ENCODE data around the gene ARAP2. TPM values are rescaled to one million over a fixed set of nuclear protein-coding genes. Genes with fewer than 3 reads are reported as not detected.

Gene ARAP2
- total and polyA plus RNA-seq, 2 experiments from 2014 or later = 0.92 to 4.8 TPM

DNA sequence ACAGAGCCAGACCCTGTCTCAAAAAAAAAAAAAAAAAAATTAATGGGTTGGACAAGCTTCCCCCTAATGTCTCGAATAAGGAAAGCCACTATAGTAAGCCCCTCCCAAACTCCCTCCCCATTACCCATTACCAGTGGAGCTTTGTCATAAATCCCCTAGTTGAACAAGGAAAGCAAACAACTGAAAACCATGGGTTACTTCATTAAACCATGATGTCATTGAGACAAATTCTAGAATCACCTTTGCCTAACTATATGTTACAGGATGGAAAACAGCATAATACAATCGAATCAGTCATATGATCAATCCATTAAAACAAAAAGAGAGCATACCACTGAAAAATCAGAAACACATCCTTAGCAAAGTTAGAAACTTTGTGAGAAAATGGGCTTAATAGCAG is 8.2 kb downstream of the ARAP2 start:
- H4K20me1 ChIP-seq (replicated peaks; ENCODE audit: insufficient read depth) = no peaks in the 10 kb centered on the region
- no peak overlapping the region for H3K4me3 Mint-ChIP-seq
- H3K27ac ChIP-seq (ENCODE audit: low read depth) = no peak overlapping the region
- H3K9me2 ChIP-seq (ENCODE audit: insufficient read depth) = no peaks in the 10 kb centered on the region
- H3K36me3 ChIP-seq (ENCODE audit: insufficient read depth) = no peaks in the 10 kb centered on the region
- H3K4me2 ChIP-seq = no peak overlapping the region
- no peaks in the 10 kb centered on the region for H3K9me3 Mint-ChIP-seq
- no peaks in the 10 kb centered on the region for H3K4me1 Mint-ChIP-seq
- ATAC-seq (no peak), DNase-seq (ENCODE audit: low spot score) (no peak)
- no peaks in the 10 kb centered on the region for H3K4me1 ChIP-seq (ENCODE audit: insufficient read depth)
- no peaks in the 10 kb centered on the region for H3K36me3 Mint-ChIP-seq (ENCODE audit: low read depth)
- H3K27me3 Mint-ChIP-seq (ENCODE audit: insufficient read depth, low read depth, poor library complexity) = peaks cover 4% of the 10 kb centered on the region
- no peak overlapping the region for H3K4me3 ChIP-seq
- no peak overlapping the region for H2AFZ ChIP-seq
- TF ChIP-seq POLR2AphosphoS5 (IDR thresholded peaks at IDR 0.05; ENCODE audit: low read depth) (no peak), CREB1 (CRISPR knock-in tag; IDR thresholded peaks at IDR 0.05; ENCODE audit: low read depth) (no peak), JUNB (IDR thresholded peaks at IDR 0.05; ENCODE audit: unreplicated experiment) (no peak), STAT1 (IDR thresholded peaks at IDR 0.05; ENCODE audit: unreplicated experiment) (no peak), NANOG (IDR thresholded peaks at IDR 0.05; ENCODE audit: borderline replicate concordance) (no peak), CTCF (conservative IDR thresholded peaks at IDR 0.05; ENCODE audit: low read depth in 2 of 2) (no peak), REST (IDR thresholded peaks at IDR 0.05; ENCODE audit: unreplicated experiment) (no peak), EZH2 (IDR thresholded peaks at IDR 0.05; ENCODE audit: low read depth, unreplicated experiment) (no peak), ZNF331 (CRISPR knock-in tag; IDR thresholded peaks at IDR 0.05; ENCODE audit: low read depth) (no peak)
- TF ChIP-seq, protein P1, sequence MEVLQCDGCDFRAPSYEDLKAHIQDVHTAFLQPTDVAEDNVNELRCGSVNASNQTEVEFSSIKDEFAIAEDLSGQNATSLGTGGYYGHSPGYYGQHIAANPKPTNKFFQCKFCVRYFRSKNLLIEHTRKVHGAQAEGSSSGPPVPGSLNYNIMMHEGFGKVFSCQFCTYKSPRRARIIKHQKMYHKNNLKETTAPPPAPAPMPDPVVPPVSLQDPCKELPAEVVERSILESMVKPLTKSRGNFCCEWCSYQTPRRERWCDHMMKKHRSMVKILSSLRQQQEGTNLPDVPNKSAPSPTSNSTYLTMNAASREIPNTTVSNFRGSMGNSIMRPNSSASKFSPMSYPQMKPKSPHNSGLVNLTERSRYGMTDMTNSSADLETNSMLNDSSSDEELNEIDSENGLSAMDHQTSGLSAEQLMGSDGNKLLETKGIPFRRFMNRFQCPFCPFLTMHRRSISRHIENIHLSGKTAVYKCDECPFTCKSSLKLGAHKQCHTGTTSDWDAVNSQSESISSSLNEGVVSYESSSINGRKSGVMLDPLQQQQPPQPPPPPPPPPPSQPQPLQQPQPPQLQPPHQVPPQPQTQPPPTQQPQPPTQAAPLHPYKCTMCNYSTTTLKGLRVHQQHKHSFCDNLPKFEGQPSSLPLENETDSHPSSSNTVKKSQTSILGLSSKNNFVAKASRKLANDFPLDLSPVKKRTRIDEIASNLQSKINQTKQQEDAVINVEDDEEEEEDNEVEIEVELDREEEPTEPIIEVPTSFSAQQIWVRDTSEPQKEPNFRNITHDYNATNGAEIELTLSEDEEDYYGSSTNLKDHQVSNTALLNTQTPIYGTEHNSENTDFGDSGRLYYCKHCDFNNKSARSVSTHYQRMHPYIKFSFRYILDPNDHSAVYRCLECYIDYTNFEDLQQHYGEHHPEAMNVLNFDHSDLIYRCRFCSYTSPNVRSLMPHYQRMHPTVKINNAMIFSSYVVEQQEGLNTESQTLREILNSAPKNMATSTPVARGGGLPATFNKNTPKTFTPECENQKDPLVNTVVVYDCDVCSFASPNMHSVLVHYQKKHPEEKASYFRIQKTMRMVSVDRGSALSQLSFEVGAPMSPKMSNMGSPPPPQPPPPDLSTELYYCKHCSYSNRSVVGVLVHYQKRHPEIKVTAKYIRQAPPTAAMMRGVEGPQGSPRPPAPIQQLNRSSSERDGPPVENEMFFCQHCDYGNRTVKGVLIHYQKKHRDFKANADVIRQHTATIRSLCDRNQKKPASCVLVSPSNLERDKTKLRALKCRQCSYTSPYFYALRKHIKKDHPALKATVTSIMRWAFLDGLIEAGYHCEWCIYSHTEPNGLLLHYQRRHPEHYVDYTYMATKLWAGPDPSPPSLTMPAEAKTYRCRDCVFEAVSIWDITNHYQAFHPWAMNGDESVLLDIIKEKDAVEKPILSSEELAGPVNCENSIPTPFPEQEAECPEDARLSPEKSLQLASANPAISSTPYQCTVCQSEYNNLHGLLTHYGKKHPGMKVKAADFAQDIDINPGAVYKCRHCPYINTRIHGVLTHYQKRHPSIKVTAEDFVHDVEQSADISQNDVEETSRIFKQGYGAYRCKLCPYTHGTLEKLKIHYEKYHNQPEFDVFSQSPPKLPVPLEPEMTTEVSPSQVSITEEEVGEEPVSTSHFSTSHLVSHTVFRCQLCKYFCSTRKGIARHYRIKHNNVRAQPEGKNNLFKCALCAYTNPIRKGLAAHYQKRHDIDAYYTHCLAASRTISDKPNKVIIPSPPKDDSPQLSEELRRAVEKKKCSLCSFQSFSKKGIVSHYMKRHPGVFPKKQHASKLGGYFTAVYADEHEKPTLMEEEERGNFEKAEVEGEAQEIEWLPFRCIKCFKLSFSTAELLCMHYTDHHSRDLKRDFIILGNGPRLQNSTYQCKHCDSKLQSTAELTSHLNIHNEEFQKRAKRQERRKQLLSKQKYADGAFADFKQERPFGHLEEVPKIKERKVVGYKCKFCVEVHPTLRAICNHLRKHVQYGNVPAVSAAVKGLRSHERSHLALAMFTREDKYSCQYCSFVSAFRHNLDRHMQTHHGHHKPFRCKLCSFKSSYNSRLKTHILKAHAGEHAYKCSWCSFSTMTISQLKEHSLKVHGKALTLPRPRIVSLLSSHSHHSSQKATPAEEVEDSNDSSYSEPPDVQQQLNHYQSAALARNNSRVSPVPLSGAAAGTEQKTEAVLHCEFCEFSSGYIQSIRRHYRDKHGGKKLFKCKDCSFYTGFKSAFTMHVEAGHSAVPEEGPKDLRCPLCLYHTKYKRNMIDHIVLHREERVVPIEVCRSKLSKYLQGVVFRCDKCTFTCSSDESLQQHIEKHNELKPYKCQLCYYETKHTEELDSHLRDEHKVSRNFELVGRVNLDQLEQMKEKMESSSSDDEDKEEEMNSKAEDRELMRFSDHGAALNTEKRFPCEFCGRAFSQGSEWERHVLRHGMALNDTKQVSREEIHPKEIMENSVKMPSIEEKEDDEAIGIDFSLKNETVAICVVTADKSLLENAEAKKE (CRISPR knock-in tag; IDR thresholded peaks at IDR 0.05) = no peak
- no peaks in the 10 kb centered on the region for H3K27me3 ChIP-seq (ENCODE audit: insufficient read depth)
- no peaks in the 10 kb centered on the region for H3F3A ChIP-seq (replicated peaks; ENCODE audit: low read depth)
- H3K27ac Mint-ChIP-seq = no peak overlapping the region
- H3K79me2 ChIP-seq (replicated peaks; ENCODE audit: insufficient read depth) = no peaks in the 10 kb centered on the region

Data from GM23338 (cell line).